ENCODE measurements around the gene TUBB2B.

TUBB2B gene

GRCh38 chr6:3235486-3235885 is 8.0 kb upstream of the TUBB2B start:
- DNase-seq (ENCODE audit: low read depth in 1 of 2, low spot score in 1 of 2) = no peak

GRCh38 chr6:3233904-3234303 is 6.5 kb upstream of the TUBB2B start:
- no peak for DNase-seq (ENCODE audit: low read depth in 1 of 2, low spot score in 1 of 2)

- DNase-seq (ENCODE audit: low read depth in 1 of 2, low spot score in 1 of 2) = no peak
These were observed 5.9 kb upstream of the TUBB2B start for GRCh38 chr6:3233321-3233720.

- DNase-seq (ENCODE audit: low read depth in 1 of 2, low spot score in 1 of 2) = no peak
These were observed 4.8 kb upstream of the TUBB2B start for GRCh38 chr6:3232017-3232945.

- DNase-seq (ENCODE audit: low read depth in 1 of 2, low spot score in 1 of 2) = no peak
These were observed 4.0 kb upstream of the TUBB2B start for GRCh38 chr6:3231247-3232016.

- no peak for DNase-seq (ENCODE audit: low read depth in 1 of 2, low spot score in 1 of 2)
These were observed 3.4 kb upstream of the TUBB2B start for GRCh38 chr6:3230900-3231246.

GRCh38 chr6:3230256-3230882 is 2.9 kb upstream of the TUBB2B start:
- no peak for DNase-seq (ENCODE audit: low read depth in 1 of 2, low spot score in 1 of 2)

- DNase-seq (ENCODE audit: low read depth in 1 of 2, low spot score in 1 of 2) = no peak
These were observed 2.2 kb upstream of the TUBB2B start for GRCh38 chr6:3229566-3230178.

- DNase-seq (ENCODE audit: low read depth in 1 of 2, low spot score in 1 of 2) = no peak
These were observed 1.5 kb upstream of the TUBB2B start for GRCh38 chr6:3228771-3229565.

GRCh38 chr6:3228046-3228671 is 706 bp upstream of the TUBB2B start:
- DNase-seq (ENCODE audit: low read depth in 1 of 2, low spot score in 1 of 2) = no peak

- no peak for DNase-seq (ENCODE audit: low read depth in 1 of 2, low spot score in 1 of 2)
These were observed 731 bp downstream of the TUBB2B start for GRCh38 chr6:3226481-3227362.

- DNase-seq (ENCODE audit: low read depth in 1 of 2, low spot score in 1 of 2) = no peak
These were observed 1.4 kb downstream of the TUBB2B start for GRCh38 chr6:3226042-3226441.

GRCh38 chr6:3222506-3223038 is 4.9 kb downstream of the TUBB2B start:
- DNase-seq (ENCODE audit: low read depth in 1 of 2, low spot score in 1 of 2) = no peak

GRCh38 chr6:3221578-3221977 is 5.9 kb downstream of the TUBB2B start:
- DNase-seq (ENCODE audit: low read depth in 1 of 2, low spot score in 1 of 2) = no peak

- no peak for DNase-seq (ENCODE audit: low read depth in 1 of 2, low spot score in 1 of 2)
These were observed 7.1 kb downstream of the TUBB2B start for GRCh38 chr6:3220366-3220765.

- DNase-seq (ENCODE audit: low read depth in 1 of 2, low spot score in 1 of 2) = no peak
These were observed 9.2 kb downstream of the TUBB2B start for GRCh38 chr6:3218266-3218665.

GRCh38 chr6:3217286-3217685 is 10.2 kb downstream of the TUBB2B start:
- no peak for DNase-seq (ENCODE audit: low read depth in 1 of 2, low spot score in 1 of 2)

- DNase-seq (ENCODE audit: low read depth in 1 of 2, low spot score in 1 of 2) = no peak
These were observed 12.6 kb downstream of the TUBB2B start for GRCh38 chr6:3214898-3215297.

GRCh38 chr6:3213334-3213695 is 14.1 kb downstream of the TUBB2B start:
- DNase-seq (ENCODE audit: low read depth in 1 of 2, low spot score in 1 of 2) = no peak
